CMK (cell line): ENCODE results near the gene THYN1.
"Not testable (repeated sequence)": the region's sequence is repeated elsewhere in the genome, so short reads cannot be mapped to it uniquely, and the experiment has no call there.

Experiments
- DNase-seq: peaks from one replicate; pipeline ENCODE4 v3.0.0-alpha.2; 2010; ENCODE audit warnings: low read depth

Gene THYN1

GRCh38 chr11:134275188-134275533 is 22.0 kb upstream of the THYN1 start:
- no peak for DNase-seq

- DNase-seq, result no peak
These were observed 20.2 kb upstream of the THYN1 start for GRCh38 chr11:134273317-134273712.

- no peak for DNase-seq
These were observed 19.5 kb upstream of the THYN1 start for GRCh38 chr11:134272381-134273316.

DNA sequence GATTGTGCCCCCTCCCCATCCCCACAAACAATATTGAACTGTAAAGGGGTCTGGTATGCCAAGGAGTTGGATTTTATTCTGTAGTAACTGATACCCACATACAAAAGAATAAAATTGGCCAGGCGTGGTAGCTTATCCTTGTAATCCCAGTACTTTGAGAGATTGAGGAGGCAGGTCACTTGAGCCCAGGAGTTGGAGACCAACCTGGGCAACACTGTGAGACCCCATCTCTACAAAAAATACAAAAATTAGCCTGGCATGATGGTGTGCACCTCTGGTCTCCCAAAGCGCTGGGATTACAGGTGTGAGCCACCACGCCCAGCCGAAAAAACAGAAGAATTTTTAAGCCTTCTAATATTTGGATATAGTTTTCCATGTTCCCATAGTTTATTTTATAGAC is 18.8 kb upstream of the THYN1 start:
- DNase-seq, result no peak

DNA sequence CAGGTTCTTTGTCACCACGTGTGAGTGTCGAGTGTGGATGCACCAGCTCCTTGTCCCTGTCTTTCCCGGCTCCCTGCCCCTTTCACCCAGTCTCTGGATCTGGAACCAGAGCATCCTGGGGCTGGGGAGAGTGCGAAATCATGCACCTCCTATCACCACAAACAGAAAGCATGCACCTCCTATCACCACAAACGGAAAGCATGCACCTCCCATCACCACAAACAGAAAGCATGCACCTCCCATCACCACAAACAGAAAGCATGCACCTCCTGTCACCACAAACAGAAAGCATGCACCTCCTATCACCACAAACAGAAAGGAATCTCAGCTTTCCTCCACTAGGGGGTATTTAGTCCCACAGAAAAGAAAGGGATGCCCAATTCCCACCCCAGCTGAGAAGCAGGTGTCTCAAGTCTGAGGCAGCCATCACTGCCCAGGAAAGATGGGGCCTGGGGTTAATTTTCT is 17.1 kb upstream of the THYN1 start:
- DNase-seq, result peak; percentile 63

- no peak for DNase-seq
These were observed 14.8 kb upstream of the THYN1 start for GRCh38 chr11:134267966-134268365.

DNA sequence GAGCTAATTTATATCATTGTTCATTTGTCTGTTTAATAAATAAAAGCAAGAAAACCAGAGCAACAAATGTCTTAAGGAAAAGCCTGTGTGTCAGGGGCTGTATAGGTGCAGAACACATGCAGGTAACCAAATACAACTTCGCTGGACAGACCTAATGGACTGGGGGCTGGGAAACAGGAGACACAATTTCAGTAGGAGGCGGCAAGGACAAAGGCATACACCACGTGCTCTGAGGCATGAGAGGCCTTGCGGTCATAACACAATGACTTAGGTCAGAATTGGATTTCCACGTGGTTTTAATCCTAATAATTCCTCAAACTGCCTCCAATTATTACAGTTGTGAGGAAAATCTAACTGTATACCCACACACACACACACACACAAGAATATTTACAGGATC is 14.3 kb upstream of the THYN1 start:
- no peak for DNase-seq

DNA sequence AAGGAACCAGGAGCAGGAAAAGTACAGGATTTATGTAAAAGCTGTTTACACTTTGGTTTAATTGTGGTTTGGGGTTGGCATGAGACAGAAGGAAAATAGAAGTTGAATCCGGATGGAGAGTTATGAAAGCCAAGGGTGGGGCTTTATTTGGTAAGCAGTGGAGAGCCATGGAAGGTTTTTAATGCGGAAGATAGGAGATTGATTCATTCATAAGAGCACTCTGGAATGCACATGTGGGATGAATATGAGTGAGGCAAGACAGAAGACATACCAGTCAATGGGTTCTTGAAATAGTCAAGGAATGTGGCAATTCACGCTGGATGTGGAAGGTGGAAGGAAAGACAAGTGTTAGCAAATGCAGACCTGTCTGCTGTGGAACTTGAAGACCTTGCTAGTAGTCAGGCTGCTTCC is 13.7 kb upstream of the THYN1 start:
- DNase-seq, result no peak

GRCh38 chr11:134266440-134266839 is 13.3 kb upstream of the THYN1 start:
- no peak for DNase-seq

DNA sequence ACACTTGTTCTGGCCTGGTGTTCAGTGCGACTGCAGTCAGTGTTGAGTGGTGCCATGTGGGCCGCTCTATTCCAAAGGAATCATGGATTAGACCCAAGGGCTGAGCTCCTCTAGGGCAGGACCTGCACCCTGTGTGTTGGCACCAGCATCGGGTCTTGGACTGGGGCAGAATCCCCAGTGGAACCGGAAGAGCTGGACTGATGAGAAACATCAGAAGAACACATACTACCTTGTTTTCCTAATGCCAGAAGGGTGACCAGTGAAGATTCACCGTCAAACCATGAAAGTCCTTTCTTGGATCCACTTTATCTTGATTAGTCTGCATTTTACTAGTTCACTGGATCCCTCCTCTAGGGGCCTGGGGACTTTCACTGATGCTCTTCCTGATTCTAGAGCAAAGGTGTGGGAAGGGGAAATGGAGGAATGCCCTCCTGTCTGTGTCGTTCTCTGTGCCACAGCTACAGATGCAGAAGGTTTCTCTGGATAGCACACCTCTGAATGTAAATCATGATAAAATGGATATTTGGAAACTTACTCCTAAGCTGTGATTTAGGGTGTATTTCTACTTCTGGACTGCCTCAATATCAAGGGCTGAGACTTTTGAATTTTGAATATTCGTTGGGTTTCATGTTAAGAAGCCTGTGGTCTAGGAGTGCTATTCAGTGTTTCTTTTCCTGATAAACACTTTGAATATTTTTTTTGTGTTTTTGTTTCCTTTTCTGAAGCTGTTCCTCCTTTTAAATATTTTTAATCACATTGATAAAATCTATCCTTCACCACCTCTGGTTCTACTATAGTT is 12.0 kb upstream of the THYN1 start:
- no peak for DNase-seq

GRCh38 chr11:134261626-134262488 is 8.7 kb upstream of the THYN1 start:
- DNase-seq, result peak; percentile 52

- no peak for DNase-seq
These were observed 7.8 kb upstream of the THYN1 start for GRCh38 chr11:134260983-134261382.

DNA sequence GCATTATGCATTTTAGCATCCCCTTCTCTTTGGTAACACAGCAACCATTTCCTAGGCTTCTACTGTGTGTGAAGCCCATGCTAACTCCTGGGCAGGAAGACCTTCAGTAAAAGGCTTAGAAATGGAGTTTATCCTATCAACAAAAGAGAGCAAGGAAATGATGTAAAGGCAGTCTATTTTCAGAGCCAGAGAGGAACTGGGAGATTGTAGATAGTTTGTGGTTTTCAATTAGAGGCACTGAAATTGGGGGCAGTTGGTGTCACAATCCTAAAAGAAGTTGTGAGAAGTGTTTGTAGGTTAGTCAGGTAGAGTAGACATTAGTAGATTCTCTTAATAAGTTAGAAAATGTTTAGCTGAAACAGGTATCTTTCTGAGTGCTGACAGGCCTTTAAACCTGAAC is 7.4 kb upstream of the THYN1 start:
- no peak for DNase-seq

GRCh38 chr11:134258577-134258976 is 5.4 kb upstream of the THYN1 start:
- no peak for DNase-seq

GRCh38 chr11:134257101-134257500 is 3.9 kb upstream of the THYN1 start:
- DNase-seq, result no peak

DNA sequence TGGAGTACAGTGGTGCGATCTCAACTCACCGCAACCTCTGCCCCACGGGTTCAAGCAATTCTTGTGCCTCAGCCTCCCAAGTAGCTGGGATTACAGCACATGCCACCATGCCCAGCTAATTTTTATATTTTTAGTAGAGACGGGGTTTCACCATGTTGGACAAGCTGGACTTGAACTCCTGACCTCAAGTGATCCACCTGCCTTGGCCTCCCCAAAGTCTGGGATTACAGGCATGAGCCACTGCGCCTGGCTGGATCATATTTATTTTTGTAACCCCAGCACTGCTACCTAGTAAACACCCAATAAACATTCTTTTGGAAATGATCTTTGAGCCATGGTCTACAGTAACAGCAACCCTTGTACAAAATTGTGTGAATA is 2.0 kb upstream of the THYN1 start:
- not testable (repeated sequence) for DNase-seq

DNA sequence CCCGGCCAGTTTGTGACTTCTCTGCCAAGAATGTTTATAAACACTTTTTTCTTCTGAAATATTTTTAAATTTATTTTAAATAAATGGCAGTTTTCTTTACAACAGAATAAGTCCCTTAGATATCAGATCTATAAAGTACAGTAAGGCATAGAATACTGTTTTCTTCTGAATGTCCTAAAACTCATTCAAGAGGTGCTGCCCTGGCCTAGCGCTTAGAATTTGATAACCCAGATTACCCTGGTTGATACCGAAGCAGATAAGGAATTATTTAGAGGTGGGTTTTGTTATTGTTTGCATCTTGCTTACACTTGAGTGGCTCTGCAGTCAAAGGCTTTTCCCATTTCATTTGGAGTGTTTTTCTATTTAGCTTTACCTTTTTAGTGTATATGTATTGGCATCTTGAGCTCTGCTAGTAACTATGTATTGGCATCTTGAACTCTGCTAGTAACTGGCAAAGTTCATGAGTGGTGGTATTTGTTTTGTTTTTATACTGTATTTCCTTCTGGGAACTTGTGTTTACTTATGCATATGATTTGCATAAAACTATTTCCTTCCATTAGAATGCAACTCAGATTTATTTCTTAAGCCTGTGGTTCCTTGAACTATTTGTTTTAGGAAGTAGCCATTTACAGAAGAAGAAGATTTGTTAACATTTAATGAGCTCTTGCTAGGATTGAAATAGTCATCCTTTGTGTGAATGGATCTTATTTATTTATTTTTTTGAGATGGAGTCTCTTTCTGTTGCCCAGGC is 1.5 kb upstream of the THYN1 start:
- no peak for DNase-seq

- no peak for DNase-seq
These were observed 585 bp downstream of the THYN1 start for GRCh38 chr11:134252346-134253187.

DNA sequence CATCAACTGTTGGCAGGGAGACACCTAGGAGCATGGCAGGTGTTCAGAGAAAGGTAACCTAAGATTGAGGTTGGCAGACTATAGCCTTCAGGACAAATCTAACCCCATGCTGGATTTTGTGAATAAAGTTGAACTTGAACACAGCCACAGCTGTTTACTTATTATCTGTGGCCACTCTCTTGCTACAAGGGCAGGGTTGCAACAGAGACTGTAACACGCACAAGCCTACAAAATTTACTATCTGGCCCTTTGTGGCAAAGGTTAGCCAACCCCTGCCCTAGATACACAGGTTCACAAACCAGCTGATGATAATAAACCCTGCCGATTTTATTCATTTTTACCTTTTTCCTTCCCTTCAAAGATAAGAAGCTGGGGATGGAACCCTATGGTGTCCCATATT is 2.5 kb downstream of the THYN1 start:
- DNase-seq, result no peak

DNA sequence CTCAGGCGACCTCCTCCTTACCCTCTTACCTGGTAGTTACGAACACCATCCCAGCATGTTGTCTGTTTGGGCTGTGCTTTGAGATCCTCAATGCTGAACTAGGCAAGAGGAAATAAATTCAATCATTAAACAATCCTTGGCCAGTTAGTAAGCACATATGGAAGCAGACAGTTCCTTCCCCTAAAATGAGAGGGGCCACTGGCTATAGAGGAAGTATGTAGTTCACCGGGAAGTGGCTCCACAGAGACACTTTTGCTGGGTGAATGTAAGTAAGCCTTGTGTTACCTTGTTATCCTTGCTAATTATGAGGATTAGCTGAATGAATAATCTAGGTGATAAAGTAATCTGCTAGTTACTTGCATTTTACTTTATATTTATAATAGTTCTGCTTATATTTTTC is 2.9 kb downstream of the THYN1 start:
- DNase-seq, result no peak
